H1 (cell line): Measurements from ENCODE around the gene IQGAP3. TPM values are rescaled to one million over a fixed set of nuclear protein-coding genes. Genes with fewer than 3 reads are reported as not detected.

ENCODE experiments used
- ATF2 ChIP-seq: IDR thresholded peaks from 2 replicates; pipeline ENCODE4 v1.6.1; 2012; ENCODE audit warnings: low read length, inconsistent platforms
- polyA plus RNA-seq, 7 experiments: library from polyadenylated mRNA; depleted of rRNA in 3 of 7; stranded (reverse) in 5 of 7; unstranded in 2 of 7; fragments of >200 nt in 5 of 7; fragments of 200-250 nt in 2 of 7; gene quantifications; 1 replicate in 5 of 7; 2 replicates in 1 of 7; 4 replicates in 1 of 7; pipeline versions ENCODE4 v1.2.1 to v1.2.3, GENCODE V29; 2011 to 2013; ENCODE audit warnings: missing spikeins in 2 of 7, mixed read lengths in 2 of 7
- total RNA-seq: library from RNA; stranded (reverse); fragmentation: NEBNext Ultra II Directional; extraction: Animal tissue kit (Norgen Biotek cat#: 25700); gene quantifications from 2 replicates; pipeline ENCODE4 v1.2.1, GENCODE V29; 2021

The IQGAP3 gene
- total and polyA plus RNA-seq, 2 of the 8 experiments (the other 6 are each of a cell fraction or from before 2014, with no cell fraction given), result 14.6 to 22.3 TPM

GRCh38 chr1:156481527-156481926 lies 90.8 kb downstream of the IQGAP3 start (continued):
- no peak for TF ChIP-seq ATF2
- TF ChIP-seq, all 59 proteins: peak for 0
